ENCODE results near the gene CDKN2A.

The CDKN2A gene

GRCh38 chr9:21984101-21984500 is 10.1 kb downstream of the CDKN2A start:
- in situ Hi-C loops (cut with HindIII; ENCODE audit: low sequenced_read_pairs), result no loop called here

- in situ Hi-C loops (cut with HindIII; ENCODE audit: low sequenced_read_pairs), result no loop called here
Observed at GRCh38 chr9:21983561-21983935, 10.6 kb downstream of the CDKN2A start.

- in situ Hi-C loops (cut with HindIII; ENCODE audit: low sequenced_read_pairs), result no loop called here
Observed at GRCh38 chr9:21982861-21983560, 11.2 kb downstream of the CDKN2A start.

GRCh38 chr9:21982391-21982790 is 11.8 kb downstream of the CDKN2A start:
- in situ Hi-C loops (cut with HindIII; ENCODE audit: low sequenced_read_pairs), result no loop called here

GRCh38 chr9:21976334-21976875 is 17.8 kb downstream of the CDKN2A start:
- in situ Hi-C loops (cut with HindIII; ENCODE audit: low sequenced_read_pairs), result no loop called here

- in situ Hi-C loops (cut with HindIII; ENCODE audit: low sequenced_read_pairs), result no loop called here
Observed at GRCh38 chr9:21974722-21975409, 19.3 kb downstream of the CDKN2A start.

GRCh38 chr9:21974343-21974721 is 19.9 kb downstream of the CDKN2A start:
- in situ Hi-C loops (cut with HindIII; ENCODE audit: low sequenced_read_pairs), result no loop called here

- in situ Hi-C loops (cut with HindIII; ENCODE audit: low sequenced_read_pairs), result no loop called here
Observed at GRCh38 chr9:21972361-21972760, 21.8 kb downstream of the CDKN2A start.

GRCh38 chr9:21970800-21971640 is 23.2 kb downstream of the CDKN2A start:
- in situ Hi-C loops (cut with HindIII; ENCODE audit: low sequenced_read_pairs), result no loop called here

- in situ Hi-C loops (cut with HindIII; ENCODE audit: low sequenced_read_pairs), result no loop called here
Observed at GRCh38 chr9:21969951-21970799, 24.0 kb downstream of the CDKN2A start.

- in situ Hi-C loops (cut with HindIII; ENCODE audit: low sequenced_read_pairs), result no loop called here
Observed at GRCh38 chr9:21969011-21969940, 24.9 kb downstream of the CDKN2A start.

GRCh38 chr9:21968331-21969010 is 25.7 kb downstream of the CDKN2A start:
- in situ Hi-C loops (cut with HindIII; ENCODE audit: low sequenced_read_pairs), result no loop called here

GRCh38 chr9:21967702-21968101 is 26.5 kb downstream of the CDKN2A start:
- in situ Hi-C loops (cut with HindIII; ENCODE audit: low sequenced_read_pairs), result no loop called here

GRCh38 chr9:21967169-21967568 is 27.0 kb downstream of the CDKN2A start:
- in situ Hi-C loops (cut with HindIII; ENCODE audit: low sequenced_read_pairs), result no loop called here

GRCh38 chr9:21966140-21966851 is 27.9 kb downstream of the CDKN2A start:
- in situ Hi-C loops (cut with HindIII; ENCODE audit: low sequenced_read_pairs), result no loop called here

GRCh38 chr9:21965401-21965951 is 28.7 kb downstream of the CDKN2A start:
- in situ Hi-C loops (cut with HindIII; ENCODE audit: low sequenced_read_pairs), result no loop called here

- in situ Hi-C loops (cut with HindIII; ENCODE audit: low sequenced_read_pairs), result loop anchor here (5.0 kb wide), 1 partner anchor 38 kb away; no protein-coding TSS in a partner anchor
Observed at GRCh38 chr9:21964925-21965385, 29.2 kb downstream of the CDKN2A start.

- in situ Hi-C loops (cut with HindIII; ENCODE audit: low sequenced_read_pairs), result loop anchor here (5.0 kb wide), 1 partner anchor 34 kb away; no protein-coding TSS in a partner anchor
Observed at GRCh38 chr9:21961569-21961968, 32.6 kb downstream of the CDKN2A start.

Data from endothelial cell of hepatic sinusoid (primary cell).